Left kidney (tissue), 8 donors: ENCODE measurements around the gene SPRR2B. TPM values are rescaled to one million over a fixed set of nuclear protein-coding genes. Genes with fewer than 3 reads are reported as not detected.
"Not testable (repeated sequence)": the region's sequence is repeated elsewhere in the genome, so short reads cannot be mapped to it uniquely, and the experiment has no call there.

Experiments
- DNase-seq: peaks from one replicate; pipeline ENCODE4 v3.0.0-alpha.2; 2013
- long read RNA-seq, 8 donors: transcript quantifications; one replicate each; lab custom pipeline, GENCODE V29; 2026
- polyA plus RNA-seq: library from polyadenylated mRNA; unstranded; fragments of 120-200 nt; gene quantifications from one replicate; pipeline ENCODE4 v1.2.1, GENCODE V29; 2013; ENCODE audit not compliant: insufficient read length

SPRR2B gene
- polyA plus RNA-seq, result not detected
- long read RNA-seq, donor 1, result 0 reads
- long read RNA-seq, donor 2, result 0 reads
- long read RNA-seq, donor 3, result 0 reads
- long read RNA-seq, donor 4, result 0 reads
- long read RNA-seq, donor 5, result 0 reads
- long read RNA-seq, donor 6, result 0 reads
- long read RNA-seq, donor 7, result 0 reads
- long read RNA-seq, donor 8, result 0 reads

DNA sequence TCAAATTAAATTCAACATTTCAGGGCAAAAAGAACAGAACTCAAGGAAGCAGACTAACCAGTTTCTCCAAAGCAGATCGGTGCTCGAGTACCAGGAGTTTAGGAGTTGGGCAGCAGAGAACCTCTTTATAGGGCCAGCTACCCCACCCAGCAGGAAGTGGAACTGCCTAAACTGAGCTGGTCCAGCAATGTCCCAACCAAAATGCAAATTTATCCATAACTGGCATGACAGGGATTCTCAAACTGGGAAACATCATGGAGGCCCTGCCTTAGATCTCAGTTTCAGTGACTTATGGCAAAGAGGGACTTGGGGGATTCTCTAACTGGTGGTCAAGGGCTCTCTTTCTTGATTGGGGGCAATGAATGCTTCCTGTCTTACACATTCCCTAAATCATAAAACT, at the start of gene SPRR2B:
Gene SPRR2B, minus strand, starts transcription at position 101 of the 400 bp plus-strand sequence. CDS start 772 bp downstream, outside the sequence.
- DNase-seq, result no peak

DNA sequence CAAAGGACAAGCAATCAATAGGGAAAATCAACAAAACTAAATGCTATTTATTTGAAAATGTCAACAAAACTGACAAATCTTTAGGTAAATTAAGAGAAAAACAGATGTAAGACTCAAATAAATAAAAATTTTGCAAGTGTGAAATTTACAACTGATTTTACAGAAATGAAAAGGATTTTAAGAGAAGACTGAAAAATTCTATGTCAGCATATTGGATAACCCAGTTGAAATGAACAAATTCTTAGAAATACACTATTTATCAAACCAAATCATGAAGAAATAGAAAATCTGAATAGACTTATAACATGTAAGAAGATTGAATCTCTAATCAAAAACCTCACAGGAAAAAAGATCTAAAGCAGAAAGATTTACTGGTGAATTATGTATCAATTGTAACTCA, 49.5 kb upstream of the SPRR2B start:
- no peak for DNase-seq

DNA sequence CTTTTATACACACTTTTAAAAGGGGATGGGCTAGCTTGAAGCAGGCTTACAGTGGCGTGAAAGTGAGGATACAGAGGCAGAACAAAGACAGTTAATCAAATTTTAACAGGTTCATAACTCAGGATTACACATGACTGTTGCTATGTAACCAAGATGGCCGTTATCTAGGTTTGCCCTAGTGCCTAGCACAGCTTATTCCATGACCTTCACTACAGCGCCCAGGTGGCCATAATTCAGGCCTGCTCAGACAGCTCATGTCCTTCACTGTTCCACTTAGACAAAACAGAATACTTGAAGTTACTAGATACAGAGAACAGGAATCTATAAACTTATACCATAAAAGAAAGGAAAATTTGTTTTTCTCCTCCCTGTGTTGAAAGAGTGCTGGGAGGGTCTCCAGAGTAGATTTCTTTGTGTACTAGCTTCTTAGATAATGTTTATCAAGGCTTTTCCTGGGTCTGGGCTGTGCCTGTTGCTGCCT, 48.1 kb upstream of the SPRR2B start:
- DNase-seq, result no peak

DNA sequence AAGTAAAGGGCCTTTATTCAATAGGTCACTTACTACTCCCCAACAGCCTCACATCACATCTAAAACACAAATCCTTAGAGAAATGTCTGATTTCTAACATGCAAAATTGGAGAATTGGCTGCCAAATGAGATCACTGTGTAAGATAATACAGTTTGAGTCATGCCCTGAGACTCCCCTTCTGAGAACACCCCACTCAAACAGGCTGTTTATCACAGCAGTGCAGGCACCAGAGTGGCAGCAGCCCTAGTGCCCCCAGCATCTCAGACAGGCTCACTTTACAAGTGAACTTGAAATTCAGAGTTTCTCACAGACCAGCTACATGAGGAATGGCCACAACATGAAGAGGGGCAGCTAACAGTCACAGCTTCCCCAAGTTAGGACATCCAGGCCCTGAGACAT, 43.9 kb upstream of the SPRR2B start:
- not testable (repeated sequence) for DNase-seq

DNA sequence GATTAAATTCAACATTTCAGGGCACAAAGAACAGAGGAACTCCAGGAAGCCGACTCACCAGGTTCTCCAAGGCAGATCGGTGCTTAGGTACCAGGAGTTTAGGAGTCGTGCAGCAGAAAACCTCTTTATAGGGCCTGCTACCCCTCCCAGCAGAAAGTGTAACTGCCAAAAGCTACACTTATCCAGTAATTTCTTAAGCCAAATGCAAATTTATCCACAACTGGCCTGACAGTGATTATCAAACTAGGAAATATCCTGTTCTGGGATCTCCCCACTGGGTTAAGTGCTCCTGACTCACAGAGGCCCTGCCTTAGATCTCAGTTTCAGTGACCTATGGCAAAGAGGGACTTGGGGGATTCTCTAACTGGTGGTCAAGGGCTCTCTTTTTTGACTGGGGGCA, 42.0 kb upstream of the SPRR2B start, which contains the start of gene SPRR2F:
Gene SPRR2F, minus strand, starts transcription at position 101 of the 400 bp plus-strand sequence. CDS start 783 bp downstream, outside the sequence.
- DNase-seq, result no peak

DNA sequence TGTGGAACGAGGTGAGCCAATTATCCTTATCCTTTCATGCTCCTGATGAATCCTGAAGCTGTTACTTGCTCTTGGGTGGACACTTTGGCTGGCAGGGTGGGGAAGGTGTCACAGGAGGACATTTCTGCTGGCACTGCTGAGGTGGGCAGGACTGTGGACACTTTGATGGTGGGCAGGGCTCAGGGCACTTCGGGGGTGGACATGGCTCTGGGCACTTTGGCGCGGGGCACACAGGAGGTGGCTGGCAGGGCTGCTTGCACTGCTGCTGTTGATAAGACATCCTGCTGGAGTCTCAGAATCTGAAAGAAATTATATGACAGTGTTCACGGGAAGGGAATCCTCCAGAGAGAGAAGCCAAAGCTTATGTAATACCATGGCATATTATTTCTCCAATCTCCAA, 41.0 kb upstream of the SPRR2B start:
- not testable (repeated sequence) for DNase-seq

DNA sequence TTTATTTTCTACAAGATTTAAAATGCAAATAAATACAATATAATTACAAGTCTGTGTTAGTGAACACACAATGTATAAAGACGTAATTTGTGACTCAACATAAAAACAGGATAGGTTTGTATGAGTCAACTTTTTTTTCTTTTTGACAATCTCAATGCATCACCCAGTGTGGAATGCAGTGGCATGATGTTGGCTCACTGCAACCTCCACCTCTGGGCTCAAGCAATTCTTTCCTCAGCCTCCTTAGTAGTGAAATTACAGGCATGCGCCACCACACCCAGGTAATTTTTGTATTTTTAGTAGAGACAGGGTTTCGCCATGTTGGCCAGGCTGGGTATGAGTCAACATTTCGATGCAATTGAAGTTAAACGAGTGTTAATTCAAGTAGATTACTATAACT, 28.8 kb upstream of the SPRR2B start:
- no peak for DNase-seq

DNA sequence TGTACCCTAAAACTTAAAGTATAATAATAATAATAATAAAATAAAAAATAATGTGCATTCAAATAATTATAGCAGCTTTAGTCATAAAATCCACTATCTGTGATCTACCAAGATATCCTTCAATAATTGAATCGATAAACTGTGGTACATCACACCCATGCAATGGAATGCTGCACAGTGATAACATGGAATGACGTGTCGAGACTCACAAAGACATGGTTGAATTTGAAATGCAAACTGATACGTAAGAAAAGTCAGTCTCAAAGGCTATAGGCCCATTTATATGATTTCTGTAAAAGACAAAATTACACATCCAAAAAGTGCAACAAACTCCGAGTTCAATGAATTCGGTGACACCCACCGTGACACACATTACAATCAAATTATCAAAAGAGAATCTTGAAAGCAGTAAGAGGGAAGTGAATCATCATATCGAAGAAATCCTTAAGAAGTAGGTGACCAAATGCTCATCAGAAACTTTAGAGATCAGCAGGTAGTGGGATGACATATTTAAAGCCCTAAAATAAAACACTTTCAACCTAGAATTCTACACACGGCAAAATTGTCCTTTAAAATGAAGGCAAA, 28.1 kb upstream of the SPRR2B start:
- DNase-seq, result no peak

DNA sequence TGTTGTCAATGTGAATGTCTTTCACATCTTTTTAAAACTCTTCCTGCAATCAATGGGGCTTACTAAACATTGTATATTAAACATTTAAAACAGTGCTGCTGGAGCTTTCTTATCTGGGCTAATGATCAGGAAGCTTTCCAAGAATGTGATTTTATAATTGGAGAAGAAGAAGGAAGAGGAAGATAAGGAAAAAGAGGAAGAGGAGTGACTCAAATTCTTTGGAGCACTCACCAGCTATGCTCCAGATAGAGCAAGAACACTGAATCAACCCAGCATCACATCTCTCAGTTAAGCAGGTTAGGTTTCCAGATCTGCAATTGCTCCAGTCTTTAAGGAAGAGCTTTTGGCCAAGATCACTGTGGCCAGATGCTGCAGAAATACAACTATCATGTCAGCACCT, 24.4 kb upstream of the SPRR2B start:
- DNase-seq, result no peak

DNA sequence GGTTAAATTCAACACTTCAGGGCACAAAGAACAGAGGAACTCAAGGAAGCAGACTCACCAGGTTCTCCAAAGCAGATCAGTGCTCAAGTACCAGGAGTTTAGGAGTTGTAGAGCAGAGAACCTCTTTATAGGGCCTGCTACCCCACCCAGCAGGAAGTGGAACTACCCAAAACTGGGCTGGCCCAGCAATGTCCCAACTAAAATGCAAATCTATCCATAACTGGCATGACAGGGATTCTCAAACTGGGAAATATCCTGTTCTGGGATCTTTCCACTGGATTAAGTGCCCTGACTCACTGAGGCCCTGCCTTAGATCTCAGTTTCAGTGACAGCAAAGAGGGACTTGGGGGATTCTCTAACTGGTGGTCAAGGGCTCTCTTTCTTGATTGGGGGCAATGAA, 23.0 kb upstream of the SPRR2B start, which contains the start of gene SPRR2E:
Gene SPRR2E, minus strand, starts transcription at position 101 of the 400 bp plus-strand sequence. CDS start 775 bp downstream, outside the sequence.
- no peak for DNase-seq

DNA sequence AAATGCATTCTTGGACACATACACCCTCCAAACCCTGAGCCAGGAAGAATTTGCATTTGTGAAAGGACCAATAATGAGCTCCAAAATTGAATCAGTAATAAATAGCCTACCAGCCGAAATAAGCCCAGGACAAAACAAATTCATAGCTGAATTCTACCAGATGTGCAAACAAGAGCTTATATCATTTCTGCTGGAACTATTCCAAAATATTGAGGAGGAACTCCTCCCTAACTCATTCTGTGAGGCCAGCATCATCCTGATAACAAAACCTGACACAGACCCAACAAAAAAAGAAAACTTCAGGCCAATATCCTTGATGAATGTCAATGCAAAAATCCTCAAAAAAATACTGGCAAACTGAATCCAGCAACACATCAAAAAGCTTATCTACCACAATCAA, 16.2 kb upstream of the SPRR2B start:
- no peak for DNase-seq

DNA sequence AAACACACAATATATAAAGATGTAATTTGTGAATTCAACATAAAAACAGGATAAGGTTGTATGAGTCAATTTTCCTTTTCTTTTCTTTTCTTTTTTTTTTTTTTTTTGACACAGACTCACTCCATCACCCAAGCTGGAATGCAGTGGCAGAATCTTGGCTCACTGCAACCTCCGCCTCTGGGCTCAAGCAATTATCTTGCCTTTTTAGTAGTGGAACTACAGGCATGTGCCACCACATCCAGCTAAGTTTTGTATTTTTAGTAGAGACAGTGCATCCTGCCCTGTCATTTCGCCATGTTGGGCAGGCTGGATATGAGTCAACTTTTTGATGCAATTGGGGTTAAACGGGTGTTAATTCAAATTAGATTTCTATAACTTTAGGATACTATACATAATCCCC, 10.3 kb upstream of the SPRR2B start:
- DNase-seq, result no peak

DNA sequence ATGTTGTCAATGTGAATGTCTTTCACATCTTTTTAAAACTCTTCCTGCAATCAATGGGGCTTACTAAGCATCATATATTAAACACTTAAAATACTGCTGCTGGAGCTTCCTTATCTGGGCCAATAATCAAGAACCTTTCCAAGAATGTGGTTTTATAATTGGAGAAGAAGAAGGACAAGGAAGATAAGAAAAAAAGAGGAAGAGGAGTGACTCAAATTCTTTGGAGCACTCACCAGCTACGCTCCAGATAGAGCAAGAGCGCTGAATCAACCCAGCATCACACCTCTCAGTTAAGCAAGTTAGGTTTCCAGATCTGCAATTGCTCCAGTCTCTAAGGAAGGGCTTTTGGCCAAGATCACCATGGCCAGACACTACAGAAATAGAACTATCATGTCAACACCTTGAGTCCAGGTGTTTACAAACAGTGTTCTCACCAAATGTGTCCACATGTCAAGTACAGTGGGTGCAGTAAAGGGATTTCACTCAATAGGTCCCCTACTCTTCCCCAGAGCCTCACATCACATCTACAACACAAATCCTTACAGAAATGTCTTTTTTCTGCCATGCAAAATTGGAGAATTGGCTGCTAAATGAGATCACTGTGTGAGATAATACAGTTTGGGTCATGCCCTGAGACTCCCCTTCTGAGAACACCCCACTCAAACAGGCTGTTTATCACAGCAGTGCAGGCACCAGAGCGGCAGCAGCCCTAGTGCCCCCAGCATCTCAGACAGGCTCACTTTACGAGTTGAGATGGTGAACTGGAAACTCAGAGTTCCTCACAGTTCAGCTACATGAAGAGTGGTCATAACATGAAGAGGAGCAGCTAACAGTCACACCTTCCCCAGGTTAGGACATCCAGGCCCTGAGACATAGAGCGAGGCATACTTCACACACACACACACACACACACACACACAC, 1.7 kb upstream of the SPRR2B start:
- DNase-seq, result no peak

DNA sequence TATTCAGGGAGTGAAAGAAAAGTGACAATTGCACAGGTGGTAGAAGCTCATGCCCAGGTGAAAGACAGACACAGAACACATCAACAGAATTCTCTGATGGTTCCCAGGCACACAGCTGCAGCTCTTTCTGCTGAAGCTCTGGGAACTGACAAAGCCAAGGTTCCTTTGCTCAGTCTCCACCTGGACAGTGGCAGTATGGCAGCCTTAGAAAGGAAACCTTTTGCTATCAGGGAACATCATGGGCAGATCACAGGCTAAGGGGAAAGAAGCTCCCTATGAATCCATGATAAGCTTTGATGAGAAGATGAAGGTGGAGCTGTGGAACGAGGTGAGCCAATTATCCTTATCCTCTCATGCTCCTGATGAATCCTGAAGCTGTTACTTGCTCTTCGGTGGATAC, 1.2 kb downstream of the SPRR2B start:
- DNase-seq, result no peak

DNA sequence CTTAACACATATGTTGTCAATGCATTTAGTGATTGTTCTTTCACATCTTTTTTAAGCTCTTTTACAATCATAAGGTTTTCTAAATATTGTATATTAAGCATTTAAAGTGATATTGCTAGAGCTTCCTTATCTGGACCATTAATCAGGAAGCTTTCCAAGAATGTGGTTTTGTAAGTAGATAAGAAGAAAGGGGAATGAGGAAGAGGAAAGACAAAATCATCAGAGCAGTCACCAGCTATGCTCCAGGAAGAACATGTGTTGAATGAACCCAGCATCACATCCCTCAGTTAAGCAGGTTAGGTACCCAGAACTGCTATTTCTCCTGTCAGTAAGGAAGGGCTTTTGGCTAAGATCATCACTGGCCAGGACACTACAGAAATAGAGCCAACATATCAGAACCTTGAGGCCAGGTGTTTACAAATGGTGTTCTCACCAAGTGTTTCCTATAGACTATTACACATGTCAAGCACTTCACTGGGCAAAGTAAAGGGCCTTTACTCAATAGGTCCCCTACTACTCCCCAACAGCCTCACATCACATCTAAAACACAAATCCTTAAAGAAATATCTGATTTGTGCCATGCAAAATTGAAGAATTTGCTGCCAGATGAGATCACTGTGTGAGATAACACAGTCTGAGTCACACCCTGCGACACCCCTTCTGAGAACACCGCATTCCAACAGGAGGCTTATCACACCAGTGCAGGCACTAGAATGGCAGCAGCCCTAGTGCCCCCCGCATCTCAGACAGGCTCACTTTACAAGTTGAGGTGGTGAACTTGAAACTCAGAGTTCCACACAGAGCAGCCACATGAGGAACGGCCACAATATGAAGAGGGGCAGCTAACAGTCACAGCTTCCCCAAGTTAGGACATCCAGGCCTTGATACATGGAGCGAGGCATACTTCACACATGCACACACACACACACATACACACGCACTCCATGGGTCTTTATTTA, 12.3 kb downstream of the SPRR2B start:
- DNase-seq, result no peak

DNA sequence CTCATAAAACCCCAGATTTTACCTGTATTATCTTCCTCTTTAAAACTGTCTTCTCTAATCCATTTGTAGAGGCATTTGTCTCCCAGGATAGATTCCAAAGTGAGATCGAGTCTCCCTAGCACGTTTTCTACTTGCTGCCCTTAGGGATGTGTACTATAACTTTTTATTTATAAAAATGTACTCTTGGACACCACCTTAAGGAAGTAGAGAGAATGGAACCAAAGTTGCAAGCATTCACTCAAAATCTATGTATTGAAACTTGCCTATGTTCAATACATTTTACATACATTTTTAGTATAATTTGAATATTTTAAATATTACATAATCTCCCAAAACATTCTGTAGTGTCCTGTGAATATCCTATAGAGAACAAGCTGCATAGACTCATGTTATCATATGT, 13.3 kb downstream of the SPRR2B start:
- DNase-seq, result no peak

DNA sequence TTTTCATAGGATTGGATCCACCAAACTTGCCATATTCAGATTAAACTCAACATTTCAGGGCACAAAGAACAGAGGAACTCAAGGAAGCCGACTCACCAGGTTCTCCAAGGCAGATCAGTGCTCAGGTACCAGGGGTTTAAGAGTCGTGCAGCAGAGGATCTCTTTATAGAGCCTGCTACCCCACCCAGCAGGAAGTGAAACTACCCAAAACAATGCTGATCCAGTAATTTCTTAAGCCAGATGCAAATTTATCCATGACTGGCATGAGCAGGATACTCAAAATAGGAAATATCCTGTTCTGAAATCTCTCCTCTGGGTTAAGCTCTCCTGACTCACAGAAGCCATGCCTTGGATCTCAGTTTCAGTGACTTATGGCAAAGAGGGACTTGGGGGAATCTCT, 14.0 kb downstream of the SPRR2B start, which contains the start of gene SPRR2A:
Gene SPRR2A, minus strand, starts transcription at position 138 of the 400 bp plus-strand sequence. CDS start 777 bp downstream, outside the sequence.
- DNase-seq, result no peak

DNA sequence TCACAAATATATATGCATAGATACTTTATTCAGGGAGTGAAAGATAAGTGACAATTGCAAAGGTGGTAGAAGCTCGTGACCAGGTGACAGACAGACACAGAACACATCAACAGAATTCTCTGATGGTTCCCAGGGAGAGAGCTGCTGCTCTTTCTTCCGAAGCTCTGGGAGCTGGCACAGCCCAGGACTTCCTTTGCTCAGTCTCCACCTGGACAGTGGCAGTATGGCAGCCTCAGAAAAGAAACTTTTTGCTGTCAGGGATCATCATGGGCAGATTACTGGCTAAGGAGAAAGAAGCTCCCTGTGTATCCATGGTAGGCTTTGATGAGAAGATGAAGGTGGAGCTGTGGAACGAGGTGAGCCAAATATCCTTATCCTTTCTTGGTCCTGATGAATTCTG, 15.3 kb downstream of the SPRR2B start:
- not testable (repeated sequence) for DNase-seq

DNA sequence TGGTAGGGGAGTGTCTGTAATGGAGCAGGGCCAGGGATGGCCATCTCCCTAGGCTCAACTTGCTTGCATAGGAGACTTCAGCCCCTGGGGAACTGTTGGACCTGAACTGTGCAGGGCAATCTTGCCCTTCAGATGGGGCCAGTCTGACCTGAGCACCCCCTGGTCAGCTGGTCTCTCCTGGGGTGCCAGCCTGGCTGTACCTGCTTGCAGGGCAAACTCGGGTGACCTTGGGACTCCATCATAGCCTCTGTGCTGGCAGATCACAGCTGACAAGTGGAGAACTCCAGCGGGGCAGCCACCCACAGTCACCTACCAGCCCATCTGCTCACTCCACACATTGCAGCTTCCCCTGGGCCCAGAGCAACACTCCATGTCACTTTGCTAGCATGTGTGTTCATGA, 22.2 kb downstream of the SPRR2B start:
- DNase-seq, result no peak

DNA sequence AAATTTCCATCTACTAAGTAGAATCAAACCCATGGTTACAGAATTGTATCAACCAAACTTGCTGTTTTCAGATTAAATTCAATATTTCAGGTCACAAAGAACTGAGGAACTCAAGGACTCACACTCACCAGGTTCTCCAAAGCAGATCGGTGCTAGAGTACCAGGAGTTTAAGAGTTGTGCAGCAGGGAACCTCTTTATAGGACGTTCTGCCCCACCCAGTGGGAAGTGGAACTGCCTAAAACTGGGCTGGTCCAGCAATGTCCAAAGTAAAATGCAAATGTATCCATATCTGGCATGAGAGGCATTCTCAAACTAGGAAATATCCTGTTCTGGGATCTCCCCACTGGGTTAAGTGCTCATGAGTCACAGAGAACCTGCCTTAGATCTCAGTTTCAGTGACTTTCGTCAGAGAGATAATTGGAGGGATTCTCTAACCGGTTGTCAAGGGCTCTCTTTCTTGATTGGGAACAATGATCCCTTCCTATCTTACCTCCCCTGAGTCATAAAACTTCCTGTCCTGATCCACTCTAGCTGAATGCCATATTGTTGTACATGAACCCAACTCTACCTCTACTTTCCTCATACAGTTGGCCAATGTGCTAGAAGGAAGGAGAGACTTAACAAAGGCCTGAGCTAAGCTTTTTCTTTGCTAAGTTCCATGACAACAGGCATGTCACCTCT, 30.3 kb downstream of the SPRR2B start, which contains the start of gene SPRR2D:
Gene SPRR2D, minus strand, starts transcription at position 171 of the 682 bp plus-strand sequence. CDS start 774 bp downstream, outside the sequence.
- DNase-seq, result no peak

DNA sequence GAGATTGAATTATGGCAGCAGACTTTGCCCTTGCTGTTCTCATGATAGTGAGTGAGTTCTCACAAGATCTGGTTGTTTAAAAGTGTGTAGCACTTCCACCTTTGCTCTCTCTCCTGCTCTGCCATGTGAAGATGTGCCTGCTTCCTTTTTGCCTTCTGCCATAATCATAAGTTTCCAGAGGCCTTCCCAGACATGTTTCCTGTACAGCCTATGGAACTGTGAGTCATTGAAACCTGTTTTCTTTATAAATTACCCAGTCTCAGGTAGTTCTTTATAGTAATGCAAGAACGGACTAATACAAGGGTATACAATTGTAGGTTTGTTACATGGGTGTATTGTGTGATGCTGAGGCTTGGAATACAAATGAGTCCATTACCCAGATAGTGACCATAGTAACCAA, 36.2 kb downstream of the SPRR2B start:
- DNase-seq, result no peak
